BE2C (cell line): ENCODE data around the gene RNF31.

Experiments used
- DNase-seq: peaks from one replicate; pipeline ENCODE4 v3.0.0-alpha.2; 2020
- H3K27me3 ChIP-seq: fragments of 250-450 bp; sonication (Bioruptor Pico); 2 replicates; pipeline ENCODE4 v1.5.1; 2020; ENCODE audit warnings: mild to moderate bottlenecking
- H3K36me3 ChIP-seq: fragments of 250-450 bp; sonication (Bioruptor Pico); 2 replicates; pipeline ENCODE4 v1.5.1; 2020; ENCODE audit warnings: mild to moderate bottlenecking
- H3K4me1 ChIP-seq: fragments of 250-450 bp; sonication (Bioruptor Pico); 2 replicates; pipeline ENCODE4 v1.5.1; 2020
- H3K4me3 ChIP-seq: 2 replicates; pipeline ENCODE4 v1.5.1; 2011; ENCODE audit warnings: low read depth, low read length
- H3K9me3 ChIP-seq: fragments of 250-450 bp; sonication (Bioruptor Pico); 2 replicates; pipeline ENCODE4 v1.5.1; 2020
- TF ChIP-seq, protein P1 (sequence below): IDR thresholded peaks from 2 replicates; pipeline ENCODE4 v1.5.1; 2012; ENCODE audit warnings: mild to moderate bottlenecking, low read depth, low read length

The RNF31 gene

GRCh38 chr14:24110523-24110922 is 36.8 kb upstream of the RNF31 start:
- TF ChIP-seq, protein P1, sequence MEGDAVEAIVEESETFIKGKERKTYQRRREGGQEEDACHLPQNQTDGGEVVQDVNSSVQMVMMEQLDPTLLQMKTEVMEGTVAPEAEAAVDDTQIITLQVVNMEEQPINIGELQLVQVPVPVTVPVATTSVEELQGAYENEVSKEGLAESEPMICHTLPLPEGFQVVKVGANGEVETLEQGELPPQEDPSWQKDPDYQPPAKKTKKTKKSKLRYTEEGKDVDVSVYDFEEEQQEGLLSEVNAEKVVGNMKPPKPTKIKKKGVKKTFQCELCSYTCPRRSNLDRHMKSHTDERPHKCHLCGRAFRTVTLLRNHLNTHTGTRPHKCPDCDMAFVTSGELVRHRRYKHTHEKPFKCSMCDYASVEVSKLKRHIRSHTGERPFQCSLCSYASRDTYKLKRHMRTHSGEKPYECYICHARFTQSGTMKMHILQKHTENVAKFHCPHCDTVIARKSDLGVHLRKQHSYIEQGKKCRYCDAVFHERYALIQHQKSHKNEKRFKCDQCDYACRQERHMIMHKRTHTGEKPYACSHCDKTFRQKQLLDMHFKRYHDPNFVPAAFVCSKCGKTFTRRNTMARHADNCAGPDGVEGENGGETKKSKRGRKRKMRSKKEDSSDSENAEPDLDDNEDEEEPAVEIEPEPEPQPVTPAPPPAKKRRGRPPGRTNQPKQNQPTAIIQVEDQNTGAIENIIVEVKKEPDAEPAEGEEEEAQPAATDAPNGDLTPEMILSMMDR = no peak
- Histone ChIP-seq H3K4me1 (no peaks in the 10 kb centered on the region; the same call in 1 of the 2 replicates), H3K4me3 (no peak overlapping the region), H3K9me3 (no peaks in the 10 kb centered on the region), H3K27me3 (no peaks in the 10 kb centered on the region), H3K36me3 (no peaks in the 10 kb centered on the region)
- no peak for DNase-seq

DNA sequence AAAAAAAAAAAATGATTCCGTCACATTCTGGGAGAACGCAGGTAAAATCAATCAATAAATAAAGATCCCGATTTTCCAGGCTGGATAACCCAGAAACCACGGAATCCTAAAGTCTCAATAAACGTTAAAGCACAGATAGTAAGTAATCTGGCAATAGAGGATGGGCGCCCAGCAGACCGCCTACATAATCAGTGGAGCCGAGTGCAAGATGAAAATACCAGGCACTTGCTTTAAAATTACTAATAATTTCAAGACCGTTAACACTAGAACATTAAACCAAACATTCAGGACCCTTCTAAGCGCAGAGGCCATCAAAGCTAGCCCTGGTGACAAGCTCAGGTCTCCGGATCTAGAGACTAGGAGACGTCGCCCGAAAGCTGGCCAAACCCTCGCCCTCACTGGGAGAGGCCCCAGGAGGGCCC is 33.9 kb upstream of the RNF31 start:
- Histone ChIP-seq H3K4me1 (no peaks in the 10 kb centered on the region; the same call in 1 of the 2 replicates), H3K4me3 (peak overlapping the region; percentile 84), H3K36me3 (no peaks in the 10 kb centered on the region), H3K27me3 (no peaks in the 10 kb centered on the region), H3K9me3 (no peaks in the 10 kb centered on the region)
- TF ChIP-seq, protein P1 = no peak
- no peak for DNase-seq

GRCh38 chr14:24113801-24114531 is 33.3 kb upstream of the RNF31 start:
- Histone ChIP-seq H3K9me3 (no peaks in the 10 kb centered on the region), H3K4me1 (no peaks in the 10 kb centered on the region; the same call in 1 of the 2 replicates), H3K27me3 (no peaks in the 10 kb centered on the region), H3K36me3 (no peaks in the 10 kb centered on the region), H3K4me3 (peak overlapping the region; percentile 84)
- TF ChIP-seq, protein P1 = no peak
- peak; percentile 85 for DNase-seq

- TF ChIP-seq, protein P1 = no peak
- Histone ChIP-seq H3K9me3 (no peaks in the 10 kb centered on the region), H3K27me3 (no peaks in the 10 kb centered on the region), H3K36me3 (peaks cover 6% of the 10 kb centered on the region), H3K4me1 (no peaks in the 10 kb centered on the region; the same call in 1 of the 2 replicates), H3K4me3 (peak within 1 kb of the TSS; percentile 84)
- DNase-seq = peak; percentile 99
These were observed 32.5 kb upstream of the RNF31 start, which contains the start of the genes DCAF11 and NRL for GRCh38 chr14:24114532-24115421. DCAF11 (plus strand) TSS chr14:24114777; CDS start chr14:24115595, 818 bp downstream. NRL (minus strand) TSS chr14:24114949; CDS start chr14:24082848, 32,101 bp downstream.

GRCh38 chr14:24115422-24116127 is 31.7 kb upstream of the RNF31 start:
- H3K9me3 ChIP-seq = no peaks in the 10 kb centered on the region
- no peak for DNase-seq
- peak overlapping the region; percentile 84 for H3K4me3 ChIP-seq
- H3K4me1 ChIP-seq = no peaks in the 10 kb centered on the region; the same call in 1 of the 2 replicates
- no peaks in the 10 kb centered on the region for H3K27me3 ChIP-seq
- TF ChIP-seq, protein P1 = no peak
- peaks cover 6% of the 10 kb centered on the region for H3K36me3 ChIP-seq
